ENCODE measurements around the gene C2CD4A.

Gene C2CD4A

DNA sequence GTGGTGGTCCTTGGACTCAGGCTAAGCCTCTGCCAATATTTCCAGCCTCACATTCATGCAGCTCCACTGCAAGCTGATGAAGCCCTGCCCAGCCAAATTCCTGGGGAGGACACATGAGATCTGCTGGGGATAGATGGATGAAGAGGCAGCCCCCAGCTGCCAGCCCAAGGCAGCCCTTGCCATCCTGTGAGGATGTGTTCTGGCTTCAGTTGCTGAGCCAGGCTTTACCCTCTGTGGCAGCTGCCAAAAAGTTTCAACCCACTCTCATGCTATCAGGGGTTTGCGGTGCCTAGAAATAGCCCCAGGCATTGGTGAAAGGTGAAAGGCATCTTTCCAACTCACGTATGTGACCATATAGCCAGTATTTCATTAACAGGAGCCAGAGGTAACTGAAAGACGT is 37.6 kb downstream of the C2CD4A start:
- DNase-seq, result no peak

DNA sequence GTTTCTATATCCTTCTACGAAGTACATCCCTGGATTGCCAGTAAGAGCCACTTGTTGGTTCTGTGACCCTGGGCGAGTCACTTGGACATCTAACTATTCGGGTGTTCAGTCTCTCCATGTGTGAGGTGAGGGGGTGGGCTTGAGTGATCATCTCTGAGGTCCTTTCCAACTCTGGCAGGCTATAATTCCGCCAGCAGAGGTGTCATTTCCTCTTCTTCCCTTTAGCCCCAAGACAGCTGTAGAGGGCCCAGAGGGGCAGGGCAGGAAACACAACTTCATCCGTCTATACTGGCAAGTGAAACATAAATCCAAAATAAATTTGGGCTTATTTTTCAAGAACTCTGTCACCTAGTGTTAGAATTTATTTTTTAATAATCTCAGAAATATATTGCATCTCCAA is 38.1 kb downstream of the C2CD4A start:
- no peak for DNase-seq

DNA sequence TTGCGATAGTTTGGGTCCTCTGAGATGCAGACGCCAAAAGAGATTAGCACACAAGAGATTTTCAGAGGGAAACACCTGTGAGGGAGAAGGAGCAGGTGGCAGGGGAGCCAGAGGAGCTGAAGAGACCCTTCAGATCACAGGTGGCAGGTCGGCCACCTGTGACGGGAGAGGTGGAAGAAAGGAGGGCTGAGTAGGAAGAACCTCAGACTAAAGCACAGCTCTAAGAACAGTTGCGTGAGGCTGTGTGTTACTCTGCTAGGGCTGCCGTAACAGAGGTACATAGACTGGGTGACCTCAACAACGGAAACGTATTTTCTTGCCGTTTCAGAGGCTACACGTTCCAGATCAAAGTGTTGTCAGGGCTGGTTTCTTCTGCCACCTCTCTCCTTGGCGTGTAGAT is 38.5 kb downstream of the C2CD4A start:
- no peak for DNase-seq

DNA sequence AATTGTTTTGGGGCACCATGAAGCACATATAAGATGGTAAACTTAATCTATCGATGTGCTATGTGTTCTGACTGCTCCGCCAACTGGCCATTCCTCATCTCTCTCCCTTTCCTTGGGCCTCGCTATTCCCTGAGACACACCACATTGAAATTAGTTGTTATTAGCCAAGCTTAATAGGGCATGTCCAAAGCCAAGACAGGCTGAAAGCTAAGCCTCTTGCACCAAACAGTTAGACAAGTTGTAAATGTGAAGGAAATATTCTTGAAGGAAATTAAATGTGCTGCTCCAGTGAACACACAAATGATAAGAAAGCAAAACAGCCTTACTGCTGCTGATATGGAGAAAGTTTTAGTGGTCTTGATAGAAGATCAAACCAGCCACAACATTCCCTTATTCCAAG is 39.3 kb downstream of the C2CD4A start:
- no peak for DNase-seq

DNA sequence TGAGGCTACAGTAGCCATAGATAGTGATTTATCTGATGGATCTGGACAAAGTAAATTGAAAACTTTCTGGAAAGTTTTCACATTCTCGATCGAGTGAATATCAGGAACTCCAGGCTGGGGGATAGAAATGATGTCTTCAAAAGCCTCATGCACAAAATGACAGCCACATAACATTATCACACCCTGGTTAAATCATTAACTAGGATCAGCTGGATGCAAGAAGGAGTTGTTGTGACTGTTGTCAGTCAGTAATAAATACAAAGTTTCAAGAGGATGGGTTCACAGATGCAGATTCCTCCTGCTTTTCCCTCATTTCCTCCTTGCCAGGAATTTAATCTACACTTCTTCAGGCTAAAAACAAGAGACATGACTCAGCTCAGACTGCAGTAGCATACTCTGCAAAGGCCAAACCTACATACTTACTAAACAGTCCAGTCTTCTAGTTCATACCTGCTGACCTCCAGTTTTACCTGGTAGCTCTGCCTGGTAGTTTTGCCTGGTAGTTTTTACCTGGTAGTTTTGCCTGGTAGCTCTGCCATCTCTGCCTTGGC is 40.9 kb downstream of the C2CD4A start:
- no peak for DNase-seq

DNA sequence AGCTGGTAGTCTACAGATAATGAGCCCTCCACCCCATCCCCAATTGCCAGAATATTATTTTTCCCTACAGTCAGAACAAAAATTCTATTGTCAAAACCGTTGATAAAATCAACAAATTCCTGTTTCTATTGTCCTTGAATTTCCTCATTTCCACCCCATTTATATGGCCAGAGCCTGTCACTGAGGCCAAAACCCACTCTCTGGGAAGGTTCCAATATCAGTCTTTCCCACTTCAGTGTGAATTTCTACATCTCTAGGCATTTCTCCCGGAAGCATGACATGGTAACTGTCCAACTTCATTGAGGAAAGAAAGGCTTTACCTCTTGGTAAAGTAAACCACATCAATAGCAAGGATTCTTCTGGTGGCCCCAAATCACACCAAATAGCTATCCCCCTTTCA is 41.6 kb downstream of the C2CD4A start:
- DNase-seq, result no peak

DNA sequence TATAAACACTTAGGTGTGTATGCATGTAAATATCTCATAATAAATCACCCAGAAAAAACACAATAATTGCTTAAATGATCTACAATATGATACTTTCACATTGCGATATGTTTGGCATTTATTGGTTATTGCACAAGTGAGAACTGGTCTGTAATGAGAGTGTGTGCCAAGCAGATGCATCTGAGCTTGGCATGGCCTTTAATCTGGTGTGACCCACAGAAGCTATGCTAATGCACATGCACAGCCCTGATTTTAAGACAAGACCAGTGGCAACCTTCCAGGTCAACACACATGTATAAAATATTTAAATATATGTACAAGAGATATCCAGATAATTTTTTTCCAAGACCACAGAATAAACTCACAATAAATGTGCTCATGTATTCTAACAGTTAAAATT is 42.7 kb downstream of the C2CD4A start:
- DNase-seq, result no peak

DNA sequence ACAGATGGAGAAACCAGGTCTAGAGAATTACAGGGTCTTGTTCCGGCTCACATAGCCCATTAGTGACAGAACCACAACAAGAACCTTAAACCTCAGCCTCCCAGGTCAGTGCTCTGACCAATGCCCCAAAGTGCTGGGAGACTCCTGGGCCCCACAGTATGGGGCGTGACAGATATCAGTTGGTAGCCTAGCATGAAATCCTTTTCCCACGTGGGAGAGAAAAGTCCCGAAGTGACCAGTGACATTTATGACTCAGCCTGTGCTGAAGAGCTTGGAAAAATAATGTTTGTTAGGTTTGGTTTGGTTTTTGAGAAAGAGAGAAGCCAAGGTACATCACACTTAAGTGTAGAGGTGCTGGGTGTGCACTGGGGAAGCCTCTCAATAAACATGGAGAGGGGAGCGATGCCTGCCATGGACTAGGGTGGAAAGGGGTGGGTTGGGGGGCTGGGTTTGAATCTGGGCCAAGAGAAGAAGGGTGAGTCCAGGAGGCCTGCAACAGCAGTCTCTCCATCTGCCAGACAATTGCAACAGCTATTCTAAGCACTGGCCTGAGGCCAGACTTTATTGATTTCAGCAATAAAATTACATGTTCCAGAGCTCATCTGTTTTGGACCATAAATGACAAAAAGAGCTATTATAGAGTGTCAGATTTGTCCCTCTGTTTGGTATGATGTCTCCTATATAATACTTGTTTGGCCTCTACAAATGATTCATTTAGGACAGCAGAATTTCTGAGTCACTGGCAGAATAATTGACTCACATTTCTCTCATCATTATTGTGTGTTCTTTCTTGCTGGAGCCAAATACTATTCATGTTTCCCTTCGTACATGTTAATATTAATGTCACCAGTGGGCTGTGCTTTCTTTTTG is 43.4 kb downstream of the C2CD4A start:
- DNase-seq, result no peak

DNA sequence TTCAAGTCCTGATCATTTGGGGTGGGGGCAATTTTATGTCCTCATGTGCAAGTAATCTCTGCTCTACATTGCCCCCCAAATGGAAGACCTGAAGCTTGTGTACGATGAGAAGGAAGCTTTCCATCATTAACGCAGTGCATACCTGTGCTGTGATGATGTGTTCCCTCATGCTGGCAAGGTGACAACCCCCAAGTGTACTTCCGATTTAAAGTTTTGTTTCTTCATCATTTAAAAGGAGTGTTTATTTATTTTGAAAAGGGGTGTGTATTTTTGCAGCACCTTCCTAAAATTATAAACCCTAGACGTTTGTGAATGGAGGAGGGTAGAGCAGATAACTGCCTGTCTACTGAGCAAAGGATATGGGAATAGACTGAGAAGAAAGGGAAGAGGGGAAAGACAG is 45.3 kb downstream of the C2CD4A start:
- no peak for DNase-seq

DNA sequence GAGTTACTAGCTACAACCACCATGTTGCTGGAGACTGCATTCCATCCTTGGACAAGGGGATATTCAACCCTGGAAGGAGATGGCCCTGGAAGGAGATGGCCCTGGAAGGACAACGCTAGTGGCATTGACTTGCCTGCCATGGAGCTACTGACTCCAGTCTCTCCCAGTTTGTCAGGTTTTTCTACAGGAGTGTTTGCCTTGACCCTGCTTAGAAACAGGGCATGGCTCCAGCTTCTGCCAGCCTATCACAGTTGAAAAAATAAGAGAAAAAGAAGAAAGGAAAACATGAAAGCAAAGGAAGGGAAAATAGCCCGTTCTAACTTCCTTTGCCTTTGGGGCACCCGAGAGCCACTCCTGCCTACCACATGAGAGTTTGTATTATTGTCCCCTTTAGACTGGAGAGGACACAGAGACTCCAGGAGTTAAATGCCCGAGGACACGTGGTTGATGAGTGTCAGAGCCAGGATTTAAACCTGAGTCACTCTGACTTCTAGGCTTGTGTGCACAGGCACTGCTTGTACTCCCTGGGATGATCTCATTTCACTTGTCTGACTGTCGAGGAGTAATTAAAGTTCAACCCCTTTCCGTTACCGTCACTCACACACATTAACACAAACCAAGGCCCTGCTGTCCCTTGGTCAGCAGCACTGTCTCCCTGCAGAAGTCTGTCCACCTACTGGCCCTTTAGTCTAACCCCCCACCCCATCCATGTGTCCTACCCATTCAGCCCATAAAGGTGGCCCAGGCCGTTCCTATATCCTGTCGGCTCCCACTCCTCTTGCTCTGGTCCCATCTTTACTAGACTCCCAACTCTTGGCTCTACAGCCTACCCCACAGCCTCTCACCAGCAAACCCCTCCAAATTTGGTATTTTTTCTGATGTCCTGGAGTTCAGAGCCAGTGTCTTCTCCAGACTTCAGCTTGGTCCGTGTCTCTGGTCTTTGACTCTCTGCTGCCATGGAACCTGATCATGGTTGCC is 46.1 kb downstream of the C2CD4A start:
- no peak for DNase-seq

DNA sequence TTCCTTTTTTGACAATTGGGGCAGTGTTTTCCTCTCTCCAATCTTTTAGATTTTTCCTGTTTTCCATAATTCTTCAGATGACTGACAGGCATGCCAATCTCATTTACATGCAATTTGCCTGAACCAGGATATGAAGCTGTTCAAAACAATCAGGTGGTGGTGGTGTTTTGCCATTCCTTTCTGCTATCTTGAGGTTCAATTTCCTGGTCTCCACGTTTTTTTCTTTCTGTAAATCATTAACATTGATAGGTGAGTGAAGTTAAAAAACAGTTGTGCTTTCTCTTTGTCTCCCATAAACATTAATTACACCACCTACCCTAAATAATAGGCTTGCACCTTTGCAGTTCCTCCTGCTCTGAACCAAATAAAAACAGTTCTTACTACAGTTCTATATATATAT is 49.1 kb downstream of the C2CD4A start:
- DNase-seq, result no peak

DNA sequence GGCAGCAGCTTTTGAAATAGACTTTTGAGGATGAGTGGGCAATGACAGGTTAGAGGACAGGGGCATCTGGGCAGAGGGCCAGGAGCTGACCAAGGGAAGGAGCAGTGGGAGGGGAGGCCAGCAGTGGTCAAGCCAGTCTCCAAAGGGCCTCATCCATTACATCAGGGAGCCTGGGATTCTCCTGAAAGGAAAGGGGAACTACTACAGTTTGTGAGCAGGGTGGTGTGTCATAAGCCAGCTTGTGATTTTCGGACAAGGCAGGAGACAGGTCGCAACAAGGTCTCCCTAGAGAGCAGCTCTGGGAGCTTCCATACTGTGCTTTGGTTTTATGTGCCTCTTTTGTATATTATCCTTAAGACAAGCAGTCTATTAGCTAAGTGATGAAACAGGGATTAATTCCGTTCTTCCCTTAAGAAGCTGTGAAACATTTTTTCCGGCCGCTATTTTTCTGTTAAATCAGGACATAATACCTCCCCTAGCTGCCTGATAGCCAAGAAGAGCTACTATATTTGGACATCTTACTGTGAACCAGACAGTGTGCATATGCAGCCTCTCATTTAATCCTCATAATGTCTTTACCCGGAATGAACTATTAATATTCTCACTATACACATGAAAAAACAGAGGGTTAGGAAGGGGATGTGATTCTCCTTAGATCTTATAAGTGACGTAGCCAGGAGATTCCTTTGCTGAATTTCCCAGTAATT is 51.9 kb downstream of the C2CD4A start:
- DNase-seq, result no peak

DNA sequence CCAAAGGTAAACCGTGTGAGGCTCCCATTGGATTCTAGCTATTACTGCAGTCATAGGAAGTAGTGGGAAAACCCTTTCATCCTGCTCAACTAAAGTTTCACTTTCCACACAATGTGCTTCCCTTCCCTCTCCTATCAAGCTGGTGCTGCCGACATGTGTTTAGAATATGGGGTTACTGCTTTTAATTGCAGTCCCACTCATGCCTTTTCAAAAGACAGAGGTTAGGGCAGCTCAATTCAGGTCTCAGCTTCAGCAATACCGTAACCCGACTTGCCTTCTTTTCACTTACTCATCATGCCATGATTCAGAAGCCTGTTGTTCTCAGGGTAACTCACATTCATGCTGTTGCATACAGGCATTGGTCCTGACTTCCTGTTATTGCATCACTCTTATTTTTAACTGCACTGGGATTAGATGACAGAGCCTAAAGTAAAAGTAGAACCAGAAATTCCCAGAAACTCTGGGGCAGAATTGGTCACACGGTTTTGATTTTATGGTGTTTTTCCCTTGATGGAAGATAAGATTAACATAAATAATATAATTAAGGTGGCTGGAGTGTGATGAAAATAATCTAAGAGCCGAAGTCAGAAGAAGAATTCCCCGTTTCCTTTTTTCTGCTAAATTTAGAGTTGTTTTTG is 52.6 kb downstream of the C2CD4A start:
- DNase-seq, result no peak

DNA sequence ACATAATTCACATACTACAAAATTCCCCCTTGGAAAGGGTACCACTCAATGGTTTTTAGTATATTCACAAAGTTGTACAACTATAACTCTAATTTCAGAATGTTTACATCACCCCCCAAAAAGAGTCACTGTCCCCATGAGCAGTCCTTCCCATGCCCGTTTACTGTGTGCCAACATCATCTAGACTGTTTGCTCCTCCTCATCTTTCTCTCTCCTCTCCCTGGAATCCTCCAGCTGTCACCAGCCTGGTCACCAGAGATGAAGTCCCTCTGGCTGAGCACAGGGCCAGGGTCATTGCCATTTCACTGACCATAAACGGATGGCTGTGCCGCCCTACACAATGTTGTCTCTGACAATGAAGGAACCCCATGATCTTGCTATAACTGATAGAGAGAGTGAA is 53.1 kb downstream of the C2CD4A start:
- no peak for DNase-seq
